ENCODE results near the gene NDRG3.

NDRG3 gene

DNA sequence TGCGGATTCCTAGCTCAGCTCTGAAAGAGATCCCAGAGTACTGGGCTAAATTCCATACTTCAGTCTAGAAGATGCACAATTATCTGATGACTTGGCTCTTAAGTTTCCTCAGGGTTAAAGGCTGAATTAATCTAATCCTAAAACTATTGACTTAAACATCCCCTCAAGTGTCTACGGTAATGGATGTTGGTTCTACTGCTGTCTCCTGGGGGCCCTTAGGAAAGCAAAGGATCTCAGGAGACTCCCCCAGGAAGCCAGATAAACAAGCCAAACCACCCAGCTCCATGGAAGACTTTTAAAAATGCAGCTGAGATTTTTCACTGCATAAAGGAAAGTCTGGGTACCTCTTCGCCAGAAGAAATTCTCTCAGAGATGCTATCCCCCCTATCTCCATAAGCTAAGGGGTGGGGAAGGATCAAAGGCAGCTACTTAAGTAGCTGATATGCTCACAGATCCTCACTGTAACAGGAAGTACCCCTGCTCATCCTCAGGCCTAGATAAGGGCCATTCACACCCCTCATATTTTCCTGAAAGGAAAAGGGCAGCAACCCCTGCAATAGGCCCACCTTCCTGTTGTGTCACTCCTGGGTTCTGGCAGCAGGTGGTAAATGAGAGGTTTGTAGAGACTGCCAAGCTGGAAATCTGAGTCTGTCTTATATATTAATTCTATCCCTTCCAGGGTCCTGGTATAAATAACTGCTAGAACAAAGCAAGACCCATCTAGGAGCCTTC is 9.3 kb downstream of the NDRG3 start:
- H3K36me3 ChIP-seq (ENCODE audit: control insufficient read depth in 2 of 2, insufficient read depth in 2 of 2, low read length in 2 of 2): no peaks in the 10 kb centered on the region
- H3K27ac ChIP-seq (ENCODE audit: low read length): no peak overlapping the region
- H3K9ac ChIP-seq (ENCODE audit: low read length in 2 of 2): peak overlapping the region in 1 of 2 donors; percentile 36

DNA sequence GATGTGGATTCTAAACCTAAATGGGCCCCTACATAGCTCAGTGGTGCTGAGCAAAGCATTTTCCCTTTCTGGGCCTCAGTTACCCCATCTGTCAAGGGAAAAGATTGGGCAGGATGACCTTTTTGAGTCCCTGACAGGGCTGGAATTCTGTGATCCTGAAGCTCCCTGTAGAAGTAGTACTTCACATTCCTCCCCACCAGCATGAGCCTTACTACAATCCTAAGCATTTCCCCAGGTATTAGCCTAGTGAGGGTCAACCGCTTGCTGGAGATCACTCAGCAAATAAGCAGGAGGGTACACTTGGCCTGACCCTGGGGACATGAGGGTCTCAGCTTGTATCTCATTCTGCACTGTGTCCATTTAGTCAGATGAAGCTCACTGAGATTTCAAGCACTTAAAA is 13.4 kb downstream of the NDRG3 start:
- H3K4me3 ChIP-seq (ENCODE audit: low read length in 2 of 2): no peak overlapping the region
- H3K9ac ChIP-seq (ENCODE audit: low read length in 2 of 2): no peak overlapping the region
- H3K4me1 ChIP-seq (ENCODE audit: control insufficient read depth, insufficient read depth, low read length): no peaks in the 10 kb centered on the region
- no peaks in the 10 kb centered on the region for H3K9me3 ChIP-seq (ENCODE audit: control insufficient read depth in 2 of 2, low read length in 2 of 2)
- H3K27ac ChIP-seq (ENCODE audit: low read length): no peak overlapping the region
- H3K27me3 ChIP-seq (ENCODE audit: control insufficient read depth in 1 of 2, insufficient read depth in 2 of 2, low read length in 2 of 2): no peaks in the 10 kb centered on the region
- H3K36me3 ChIP-seq (ENCODE audit: control insufficient read depth in 2 of 2, insufficient read depth in 2 of 2, low read length in 2 of 2): no peaks in the 10 kb centered on the region

More for the DNA sequence above, 9.3 kb downstream of the NDRG3 start:
- H3K27me3 ChIP-seq (ENCODE audit: control insufficient read depth in 1 of 2, insufficient read depth in 2 of 2, low read length in 2 of 2): no peaks in the 10 kb centered on the region
- no peaks in the 10 kb centered on the region for H3K4me1 ChIP-seq (ENCODE audit: control insufficient read depth, insufficient read depth, low read length)
- H3K9me3 ChIP-seq (ENCODE audit: control insufficient read depth in 2 of 2, low read length in 2 of 2): no peaks in the 10 kb centered on the region
- no peak overlapping the region for H3K4me3 ChIP-seq (ENCODE audit: low read length in 2 of 2)

DNA sequence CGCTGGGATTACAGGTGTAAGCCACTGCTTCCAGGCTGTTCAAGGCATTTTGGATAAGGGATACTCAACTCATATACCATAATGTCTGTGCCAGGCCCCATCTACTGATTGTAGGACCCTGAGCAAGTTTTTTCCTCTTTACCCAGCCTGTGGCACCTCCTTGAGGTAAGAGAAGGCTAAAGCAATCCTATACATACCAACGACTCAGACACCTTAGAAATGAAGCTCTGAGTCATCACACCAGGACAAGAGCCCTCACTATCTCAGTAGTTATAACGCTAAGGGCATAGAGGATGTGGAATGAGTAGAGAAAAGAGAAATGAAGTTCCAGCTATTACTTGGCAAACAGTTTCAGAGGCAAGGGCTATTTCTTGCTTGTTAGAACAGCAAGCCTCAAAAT is 16.9 kb downstream of the NDRG3 start:
- Histone ChIP-seq H3K4me3 (ENCODE audit: low read length in 2 of 2) (no peak overlapping the region), H3K27me3 (ENCODE audit: control insufficient read depth in 1 of 2, insufficient read depth in 2 of 2, low read length in 2 of 2) (no peaks in the 10 kb centered on the region), H3K9ac (ENCODE audit: low read length in 2 of 2) (no peak overlapping the region), H3K9me3 (ENCODE audit: control insufficient read depth in 2 of 2, low read length in 2 of 2) (no peaks in the 10 kb centered on the region), H3K27ac (ENCODE audit: low read length) (no peak overlapping the region), H3K36me3 (ENCODE audit: control insufficient read depth in 2 of 2, insufficient read depth in 2 of 2, low read length in 2 of 2) (no peaks in the 10 kb centered on the region), H3K4me1 (ENCODE audit: control insufficient read depth, insufficient read depth, low read length) (no peaks in the 10 kb centered on the region)

GRCh38 chr20:36726168-36726567 is 19.7 kb downstream of the NDRG3 start:
- Histone ChIP-seq H3K27me3 (ENCODE audit: control insufficient read depth in 1 of 2, insufficient read depth in 2 of 2, low read length in 2 of 2) (no peaks in the 10 kb centered on the region), H3K4me3 (ENCODE audit: low read length in 2 of 2) (no peak overlapping the region), H3K9me3 (ENCODE audit: control insufficient read depth in 2 of 2, low read length in 2 of 2) (no peaks in the 10 kb centered on the region), H3K9ac (ENCODE audit: low read length in 2 of 2) (no peak overlapping the region), H3K27ac (ENCODE audit: low read length) (no peak overlapping the region), H3K36me3 (ENCODE audit: control insufficient read depth in 2 of 2, insufficient read depth in 2 of 2, low read length in 2 of 2) (peaks cover 0 to 3% of the 10 kb centered on the region in 2 donors), H3K4me1 (ENCODE audit: control insufficient read depth, insufficient read depth, low read length) (no peaks in the 10 kb centered on the region)

- Histone ChIP-seq H3K9ac (ENCODE audit: low read length in 2 of 2) (no peak overlapping the region), H3K4me3 (ENCODE audit: low read length in 2 of 2) (no peak overlapping the region), H3K36me3 (ENCODE audit: control insufficient read depth in 2 of 2, insufficient read depth in 2 of 2, low read length in 2 of 2) (peaks cover 3 to 5% of the 10 kb centered on the region in 2 donors), H3K4me1 (ENCODE audit: control insufficient read depth, insufficient read depth, low read length) (no peaks in the 10 kb centered on the region), H3K27ac (ENCODE audit: low read length) (no peak overlapping the region), H3K9me3 (ENCODE audit: control insufficient read depth in 2 of 2, low read length in 2 of 2) (no peaks in the 10 kb centered on the region), H3K27me3 (ENCODE audit: control insufficient read depth in 1 of 2, insufficient read depth in 2 of 2, low read length in 2 of 2) (no peaks in the 10 kb centered on the region)
Observed at GRCh38 chr20:36720510-36720909, 25.4 kb downstream of the NDRG3 start.

DNA sequence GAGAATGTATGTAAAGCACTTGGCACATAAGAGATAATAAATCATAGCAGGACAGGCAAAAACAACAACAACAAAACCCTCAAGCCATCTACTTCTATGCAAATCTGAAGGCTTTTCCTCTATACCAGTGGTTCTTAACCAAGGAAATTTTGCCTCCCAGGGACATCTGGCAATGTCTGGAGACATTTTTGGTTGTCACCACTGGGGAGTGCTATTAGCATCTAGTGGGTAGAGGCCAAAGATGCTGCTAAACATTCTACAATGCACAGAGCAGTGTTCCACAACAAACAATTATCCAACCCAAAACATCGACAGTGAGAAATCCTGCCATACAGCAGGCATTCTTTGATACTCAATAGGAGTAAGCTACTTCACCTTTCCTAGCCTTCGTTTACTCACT is 28.2 kb downstream of the NDRG3 start:
- no peaks in the 10 kb centered on the region for H3K9me3 ChIP-seq (ENCODE audit: control insufficient read depth in 2 of 2, low read length in 2 of 2)
- H3K27ac ChIP-seq (ENCODE audit: low read length): no peak overlapping the region
- H3K36me3 ChIP-seq (ENCODE audit: control insufficient read depth in 2 of 2, insufficient read depth in 2 of 2, low read length in 2 of 2): peaks cover 3 to 5% of the 10 kb centered on the region in 2 donors

GRCh38 chr20:36717021-36717420 is 28.9 kb downstream of the NDRG3 start:
- H3K36me3 ChIP-seq (ENCODE audit: control insufficient read depth in 2 of 2, insufficient read depth in 2 of 2, low read length in 2 of 2): peaks cover 3 to 5% of the 10 kb centered on the region in 2 donors
- H3K4me3 ChIP-seq (ENCODE audit: low read length in 2 of 2): no peak overlapping the region
- no peak overlapping the region for H3K27ac ChIP-seq (ENCODE audit: low read length)
- H3K9me3 ChIP-seq (ENCODE audit: control insufficient read depth in 2 of 2, low read length in 2 of 2): no peaks in the 10 kb centered on the region
- H3K27me3 ChIP-seq (ENCODE audit: control insufficient read depth in 1 of 2, insufficient read depth in 2 of 2, low read length in 2 of 2): no peaks in the 10 kb centered on the region
- H3K9ac ChIP-seq (ENCODE audit: low read length in 2 of 2): no peak overlapping the region
- no peaks in the 10 kb centered on the region for H3K4me1 ChIP-seq (ENCODE audit: control insufficient read depth, insufficient read depth, low read length)

More for the DNA sequence above, 28.2 kb downstream of the NDRG3 start:
- H3K27me3 ChIP-seq (ENCODE audit: control insufficient read depth in 1 of 2, insufficient read depth in 2 of 2, low read length in 2 of 2): no peaks in the 10 kb centered on the region
- H3K4me1 ChIP-seq (ENCODE audit: control insufficient read depth, insufficient read depth, low read length): no peaks in the 10 kb centered on the region
- H3K4me3 ChIP-seq (ENCODE audit: low read length in 2 of 2): no peak overlapping the region
- H3K9ac ChIP-seq (ENCODE audit: low read length in 2 of 2): no peak overlapping the region

DNA sequence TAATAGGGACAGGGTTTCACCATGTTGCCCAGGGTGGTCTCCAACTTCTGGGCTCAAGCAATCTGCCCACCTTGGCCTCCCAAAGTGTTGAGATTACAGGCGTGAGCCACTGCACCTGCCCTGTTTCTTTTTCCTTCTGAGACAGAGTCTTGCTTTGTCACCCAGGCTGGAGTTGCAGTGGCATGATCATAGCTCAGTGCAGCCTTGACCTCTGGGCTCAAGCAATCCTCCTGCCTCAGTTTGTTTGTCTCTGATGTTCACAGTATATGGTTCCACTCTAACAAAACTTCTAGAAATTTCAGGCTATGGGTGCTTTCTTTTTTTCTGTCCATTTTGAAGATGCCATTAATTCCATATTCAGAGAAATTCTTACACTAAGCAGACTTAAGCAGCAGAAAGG is 33.1 kb downstream of the NDRG3 start:
- H3K9me3 ChIP-seq (ENCODE audit: control insufficient read depth in 2 of 2, low read length in 2 of 2): no peaks in the 10 kb centered on the region

GRCh38 chr20:36709126-36709525 is 36.8 kb downstream of the NDRG3 start:
- Histone ChIP-seq H3K4me3 (ENCODE audit: low read length in 2 of 2) (no peak overlapping the region), H3K36me3 (ENCODE audit: control insufficient read depth in 2 of 2, insufficient read depth in 2 of 2, low read length in 2 of 2) (peaks cover 0 to 4% of the 10 kb centered on the region in 2 donors), H3K9me3 (ENCODE audit: control insufficient read depth in 2 of 2, low read length in 2 of 2) (no peaks in the 10 kb centered on the region), H3K27ac (ENCODE audit: low read length) (no peak overlapping the region), H3K9ac (ENCODE audit: low read length in 2 of 2) (no peak overlapping the region), H3K4me1 (ENCODE audit: control insufficient read depth, insufficient read depth, low read length) (no peaks in the 10 kb centered on the region), H3K27me3 (ENCODE audit: control insufficient read depth in 1 of 2, insufficient read depth in 2 of 2, low read length in 2 of 2) (no peaks in the 10 kb centered on the region)

More for the DNA sequence above, 33.1 kb downstream of the NDRG3 start:
- Histone ChIP-seq H3K9ac (ENCODE audit: low read length in 2 of 2) (no peak overlapping the region), H3K4me3 (ENCODE audit: low read length in 2 of 2) (no peak overlapping the region), H3K27me3 (ENCODE audit: control insufficient read depth in 1 of 2, insufficient read depth in 2 of 2, low read length in 2 of 2) (no peaks in the 10 kb centered on the region), H3K27ac (ENCODE audit: low read length) (no peak overlapping the region), H3K4me1 (ENCODE audit: control insufficient read depth, insufficient read depth, low read length) (no peaks in the 10 kb centered on the region), H3K36me3 (ENCODE audit: control insufficient read depth in 2 of 2, insufficient read depth in 2 of 2, low read length in 2 of 2) (no peaks in the 10 kb centered on the region)

DNA sequence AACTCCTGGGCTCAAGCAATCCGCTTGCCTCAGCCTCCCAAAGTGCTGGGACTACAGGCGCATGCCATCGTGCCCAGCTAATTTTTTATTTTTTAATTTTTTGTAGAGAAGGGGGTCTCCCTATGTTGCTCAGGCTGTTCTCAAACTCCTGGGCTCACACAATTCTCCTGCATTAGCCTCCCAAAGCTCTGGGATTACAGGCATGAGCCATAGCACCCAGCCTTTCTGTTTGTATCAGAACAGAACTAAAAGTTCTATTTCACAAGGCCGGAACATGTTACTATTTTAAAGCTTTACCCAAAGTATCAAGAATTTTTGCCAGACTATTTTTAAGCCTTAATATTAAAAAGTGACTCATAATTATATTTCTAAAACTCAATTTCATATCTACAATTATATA is 42.4 kb downstream of the NDRG3 start:
- Histone ChIP-seq H3K4me1 (ENCODE audit: control insufficient read depth, insufficient read depth, low read length) (no peaks in the 10 kb centered on the region), H3K27ac (ENCODE audit: low read length) (no peak overlapping the region)

DNA sequence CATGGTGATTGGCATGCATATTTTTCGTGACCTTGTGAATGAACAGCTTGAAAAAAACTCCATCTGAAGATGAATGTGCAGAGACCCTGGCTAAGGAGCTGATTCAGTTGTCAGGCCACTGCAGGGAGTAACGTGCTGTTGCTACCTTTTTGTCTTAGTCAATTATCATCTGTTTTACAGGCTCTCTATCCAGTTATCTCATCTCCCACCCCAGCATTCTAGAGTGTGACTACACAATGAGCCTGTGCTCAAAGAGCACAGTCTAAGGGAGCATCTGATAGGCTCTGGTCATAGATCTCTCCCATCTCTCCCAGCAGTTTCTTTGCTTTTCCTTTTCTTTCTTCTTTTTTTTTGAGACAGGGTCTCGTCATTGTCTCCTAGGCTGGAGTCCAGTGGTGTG is 45.5 kb downstream of the NDRG3 start:
- Histone ChIP-seq H3K27me3 (ENCODE audit: control insufficient read depth in 1 of 2, insufficient read depth in 2 of 2, low read length in 2 of 2) (no peaks in the 10 kb centered on the region), H3K9ac (ENCODE audit: low read length in 2 of 2) (no peak overlapping the region), H3K27ac (ENCODE audit: low read length) (no peak overlapping the region), H3K9me3 (ENCODE audit: control insufficient read depth in 2 of 2, low read length in 2 of 2) (no peaks in the 10 kb centered on the region), H3K4me1 (ENCODE audit: control insufficient read depth, insufficient read depth, low read length) (no peaks in the 10 kb centered on the region), H3K4me3 (ENCODE audit: low read length in 2 of 2) (no peak overlapping the region), H3K36me3 (ENCODE audit: control insufficient read depth in 2 of 2, insufficient read depth in 2 of 2, low read length in 2 of 2) (no peaks in the 10 kb centered on the region)

More for the DNA sequence above, 42.4 kb downstream of the NDRG3 start:
- Histone ChIP-seq H3K9ac (ENCODE audit: low read length in 2 of 2) (no peak overlapping the region), H3K4me3 (ENCODE audit: low read length in 2 of 2) (no peak overlapping the region), H3K9me3 (ENCODE audit: control insufficient read depth in 2 of 2, low read length in 2 of 2) (no peaks in the 10 kb centered on the region), H3K36me3 (ENCODE audit: control insufficient read depth in 2 of 2, insufficient read depth in 2 of 2, low read length in 2 of 2) (peaks cover 0 to 4% of the 10 kb centered on the region in 2 donors), H3K27me3 (ENCODE audit: control insufficient read depth in 1 of 2, insufficient read depth in 2 of 2, low read length in 2 of 2) (no peaks in the 10 kb centered on the region)

Measured in stomach smooth muscle (tissue), 2 donors.